HG03097 (cell line): Measurements from ENCODE around the gene ABCB8.
"Not testable (repeated sequence)": the region's sequence is repeated elsewhere in the genome, so short reads cannot be mapped to it uniquely, and the experiment has no call there.

ENCODE experiments used
- ATAC-seq: cut with Tn5 transposase; IDR thresholded peaks from one replicate; pipeline ENCODE4 v1.9.1; 2021; ENCODE audit not compliant: unreplicated experiment, low FRiP score

The ABCB8 gene

GRCh38 chr7:151033864-151034249 lies 5.6 kb downstream of the ABCB8 start:
- no peak for ATAC-seq

GRCh38 chr7:151034312-151035025 lies 6.2 kb downstream of the ABCB8 start:
- ATAC-seq, result no peak

GRCh38 chr7:151035026-151035717 lies 6.9 kb downstream of the ABCB8 start:
- no peak for ATAC-seq

- ATAC-seq, result no peak
Observed at GRCh38 chr7:151035902-151036301, 7.7 kb downstream of the ABCB8 start.

GRCh38 chr7:151038951-151039849 lies 10.9 kb downstream of the ABCB8 start:
- ATAC-seq, result no peak

- no peak for ATAC-seq
Observed at GRCh38 chr7:151039850-151040548, 11.7 kb downstream of the ABCB8 start.

- ATAC-seq, result no peak
Observed at GRCh38 chr7:151040616-151041375, 12.5 kb downstream of the ABCB8 start.

GRCh38 chr7:151043449-151043848 lies 15.2 kb downstream of the ABCB8 start:
- not testable (repeated sequence) for ATAC-seq

GRCh38 chr7:151043959-151044358 lies 15.7 kb downstream of the ABCB8 start:
- ATAC-seq, result no peak

GRCh38 chr7:151045262-151045661 lies 17.0 kb downstream of the ABCB8 start:
- ATAC-seq, result no peak

GRCh38 chr7:151045967-151046366 lies 17.7 kb downstream of the ABCB8 start:
- ATAC-seq, result no peak

GRCh38 chr7:151046603-151047573 lies 18.6 kb downstream of the ABCB8 start:
- no peak for ATAC-seq

GRCh38 chr7:151047976-151048815 lies 19.9 kb downstream of the ABCB8 start, which contains the start of gene ASIC3:
TSS of gene ASIC3 (plus strand) at chr7:151048531. CDS start at chr7:151048886, 355 bp downstream.
- no peak for ATAC-seq

- no peak for ATAC-seq
Observed at GRCh38 chr7:151048911-151049463, 20.7 kb downstream of the ABCB8 start.

GRCh38 chr7:151051108-151051507 lies 22.9 kb downstream of the ABCB8 start:
- ATAC-seq, result no peak

GRCh38 chr7:151053096-151053495 lies 24.8 kb downstream of the ABCB8 start:
- ATAC-seq, result no peak

GRCh38 chr7:151053751-151054150 lies 25.5 kb downstream of the ABCB8 start:
- no peak for ATAC-seq
